ENCODE measurements around the gene AFF1. TPM values are rescaled to one million over a fixed set of nuclear protein-coding genes. Genes with fewer than 3 reads are reported as not detected.
A peak's percentile ranks its signal among the peaks of the same experiment; 100 is the strongest.
"Not testable (repeated sequence)": the region's sequence is repeated elsewhere in the genome, so short reads cannot be mapped to it uniquely, and the experiment has no call there.

Gene AFF1
- total RNA-seq, 1 donor from 2014 or later, result 99.9 TPM

GRCh38 chr4:87009095-87009648 lies 74.4 kb downstream of the AFF1 start:
- TF ChIP-seq POLR2AphosphoS5 (IDR thresholded peaks at IDR 0.05; ENCODE audit: insufficient read depth in 1 of 2, low read depth in 1 of 2), result peak in 1 of 2 donors; percentile 70
- TF ChIP-seq, protein P1, sequence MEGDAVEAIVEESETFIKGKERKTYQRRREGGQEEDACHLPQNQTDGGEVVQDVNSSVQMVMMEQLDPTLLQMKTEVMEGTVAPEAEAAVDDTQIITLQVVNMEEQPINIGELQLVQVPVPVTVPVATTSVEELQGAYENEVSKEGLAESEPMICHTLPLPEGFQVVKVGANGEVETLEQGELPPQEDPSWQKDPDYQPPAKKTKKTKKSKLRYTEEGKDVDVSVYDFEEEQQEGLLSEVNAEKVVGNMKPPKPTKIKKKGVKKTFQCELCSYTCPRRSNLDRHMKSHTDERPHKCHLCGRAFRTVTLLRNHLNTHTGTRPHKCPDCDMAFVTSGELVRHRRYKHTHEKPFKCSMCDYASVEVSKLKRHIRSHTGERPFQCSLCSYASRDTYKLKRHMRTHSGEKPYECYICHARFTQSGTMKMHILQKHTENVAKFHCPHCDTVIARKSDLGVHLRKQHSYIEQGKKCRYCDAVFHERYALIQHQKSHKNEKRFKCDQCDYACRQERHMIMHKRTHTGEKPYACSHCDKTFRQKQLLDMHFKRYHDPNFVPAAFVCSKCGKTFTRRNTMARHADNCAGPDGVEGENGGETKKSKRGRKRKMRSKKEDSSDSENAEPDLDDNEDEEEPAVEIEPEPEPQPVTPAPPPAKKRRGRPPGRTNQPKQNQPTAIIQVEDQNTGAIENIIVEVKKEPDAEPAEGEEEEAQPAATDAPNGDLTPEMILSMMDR (IDR thresholded peaks at IDR 0.05), result no peak
- H3K4me1 ChIP-seq, result peaks cover 75% of the 10 kb centered on the region
- H3K27ac ChIP-seq, result peak overlapping the region; percentile 96
- H3K27me3 ChIP-seq, result no peaks in the 10 kb centered on the region
- no peak for DNase-seq (ENCODE audit: extremely low spot score in 2 of 2)
- intact Hi-C loops (cut with DNase I), result loop anchor here (5.0 to 10.0 kb wide), 2 partner anchors 33 to 76 kb away; no protein-coding TSS in a partner anchor
- no peaks in the 10 kb centered on the region for H3K9me3 ChIP-seq
- H3K4me3 ChIP-seq, result peak overlapping the region; percentile 83 to 91
- H3K36me3 ChIP-seq, result no peaks in the 10 kb centered on the region

DNA sequence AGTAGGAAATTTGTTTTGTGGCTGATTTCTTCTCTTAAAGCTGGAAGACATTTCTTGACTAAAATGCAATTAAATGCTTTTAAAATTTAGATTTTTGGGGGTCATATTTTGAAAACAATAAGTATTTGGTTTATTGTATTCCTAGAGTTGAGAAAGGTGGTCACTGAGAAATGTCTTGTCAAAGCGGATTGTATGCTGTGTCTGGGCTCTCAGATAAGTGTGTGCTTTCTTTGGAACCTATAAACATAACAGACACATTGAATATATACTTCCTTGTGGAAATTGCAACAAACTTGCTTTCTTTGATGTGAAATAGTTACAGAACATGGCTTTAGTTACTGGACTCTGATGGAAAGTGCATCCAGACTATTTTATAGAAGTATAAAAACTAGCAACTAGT lies 75.4 kb downstream of the AFF1 start:
- TF ChIP-seq POLR2A (IDR thresholded peaks at IDR 0.05) (no peak), POLR2AphosphoS5 (IDR thresholded peaks at IDR 0.05; ENCODE audit: insufficient read depth in 1 of 2, low read depth in 1 of 2) (no peak)
- TF ChIP-seq, protein P1 (IDR thresholded peaks at IDR 0.05), result no peak
- DNase-seq (ENCODE audit: extremely low spot score in 2 of 2), result no peak
- H3K4me3 ChIP-seq, result no peak overlapping the region
- H3K4me1 ChIP-seq, result peaks cover 81% of the 10 kb centered on the region
- no peaks in the 10 kb centered on the region for H3K9me3 ChIP-seq
- intact Hi-C loops (cut with DNase I), result no loop called here
- no peaks in the 10 kb centered on the region for H3K36me3 ChIP-seq
- no peaks in the 10 kb centered on the region for H3K27me3 ChIP-seq
- peak overlapping the region; percentile 96 for H3K27ac ChIP-seq

- no peak for DNase-seq (ENCODE audit: extremely low spot score in 2 of 2)
These were observed 76.7 kb downstream of the AFF1 start for GRCh38 chr4:87011340-87012034.

GRCh38 chr4:87012265-87012953 lies 77.6 kb downstream of the AFF1 start:
- intact Hi-C loops (cut with DNase I), result no loop called here
- peak overlapping the region; percentile 96 for H3K27ac ChIP-seq
- H3K4me3 ChIP-seq, result no peak overlapping the region
- no peak for DNase-seq (ENCODE audit: extremely low spot score in 2 of 2)
- TF ChIP-seq POLR2AphosphoS5 (IDR thresholded peaks at IDR 0.05; ENCODE audit: insufficient read depth in 1 of 2, low read depth in 1 of 2), result no peak
- TF ChIP-seq, protein P1 (IDR thresholded peaks at IDR 0.05), result no peak
- no peak for TF ChIP-seq POLR2A (IDR thresholded peaks at IDR 0.05)
- no peaks in the 10 kb centered on the region for H3K9me3 ChIP-seq
- H3K4me1 ChIP-seq, result peaks cover 90% of the 10 kb centered on the region
- no peaks in the 10 kb centered on the region for H3K27me3 ChIP-seq
- no peaks in the 10 kb centered on the region for H3K36me3 ChIP-seq

More at GRCh38 chr4:87011340-87012034, 76.7 kb downstream of the AFF1 start:
- Histone ChIP-seq H3K27me3 (no peaks in the 10 kb centered on the region), H3K4me3 (no peak overlapping the region), H3K4me1 (peaks cover 84% of the 10 kb centered on the region), H3K9me3 (no peaks in the 10 kb centered on the region), H3K36me3 (no peaks in the 10 kb centered on the region), H3K27ac (peak overlapping the region; percentile 96)
- intact Hi-C loops (cut with DNase I), result no loop called here
- TF ChIP-seq POLR2AphosphoS5 (IDR thresholded peaks at IDR 0.05; ENCODE audit: insufficient read depth in 1 of 2, low read depth in 1 of 2), result peak in 1 of 2 donors; percentile 96
- TF ChIP-seq POLR2A (IDR thresholded peaks at IDR 0.05), result no peak
- TF ChIP-seq, protein P1 (IDR thresholded peaks at IDR 0.05), result no peak

- H3K27ac ChIP-seq, result peak overlapping the region; percentile 96
- H3K9me3 ChIP-seq; DNase-seq (ENCODE audit: extremely low spot score in 2 of 2); H3K36me3 ChIP-seq; intact Hi-C loops (cut with DNase I); H3K27me3 ChIP-seq; H3K4me3 ChIP-seq: not testable (repeated sequence)
- H3K4me1 ChIP-seq, result peaks cover 95% of the 10 kb centered on the region
These were observed 78.1 kb downstream of the AFF1 start for GRCh38 chr4:87012954-87013308.
